Adrenal gland (tissue), 12 donors: ENCODE results near the gene SPAG5. TPM values are rescaled to one million over a fixed set of nuclear protein-coding genes. Genes with fewer than 3 reads are reported as not detected.

Experiments
- DNase-seq, 7 donors: peaks; one replicate each; pipeline ENCODE4 v3.0.0-alpha.2; 2019 to 2020
- H3K27ac ChIP-seq, 5 donors: fragments of 200-600 bp; sonication (generic) in 4 of 5; 1 replicate in 3 of 5; 2 replicates in 2 of 5; pipeline versions ENCODE4 v1.5.1 to v1.8.0; 2016 to 2020; ENCODE audit warnings: mild to moderate bottlenecking in 1 of 5
- H3K27me3 ChIP-seq: fragments of 200-600 bp; 2 replicates; pipeline ENCODE4 v1.8.0; 2021
- H3K36me3 ChIP-seq, 2 donors: fragments of 200-600 bp; replicated peaks in 1 of 2; 1 replicate in 1 of 2; 2 replicates in 1 of 2; pipeline versions ENCODE4 v1.5.1 to v1.8.0; 2018 to 2022
- H3K4me1 ChIP-seq, 2 donors: fragments of 200-600 bp; replicated peaks in 1 of 2; 1 replicate in 1 of 2; 2 replicates in 1 of 2; pipeline versions ENCODE4 v1.5.1 to v1.8.0; 2018 to 2021
- H3K4me3 ChIP-seq, 4 donors: fragments of 200-600 bp; sonication (generic) in 3 of 4; one replicate each; pipeline ENCODE4 v1.5.1; 2016 to 2018
- H3K9me3 ChIP-seq, 3 donors: fragments of 200-600 bp; sonication (generic) in 1 of 3; replicated peaks in 1 of 3; 1 replicate in 2 of 3; 2 replicates in 1 of 3; pipeline versions ENCODE4 v1.5.1 to v1.8.0; 2016 to 2021
- CTCF ChIP-seq, 6 experiments: fragments of 450-650 bp in 4 of 6; fragments of 200-600 bp in 2 of 6; sonication (generic) in 1 of 6; IDR thresholded peaks; 1 replicate in 5 of 6; 2 replicates in 1 of 6; pipeline versions ENCODE4 v1.5.1 to v1.8.0; 2016 to 2021; ENCODE audit warnings: antibody characterized with exemption in 6 of 6, mild to moderate bottlenecking in 2 of 6, moderate library complexity in 1 of 6
- POLR2A ChIP-seq, 2 donors: fragments of 450-650 bp; IDR thresholded peaks; one replicate each; pipeline ENCODE4 v1.6.1; 2017; ENCODE audit warnings: antibody characterized with exemption in 2 of 2, mild to moderate bottlenecking in 2 of 2, moderate library complexity in 1 of 2
- WGBS, 4 donors: extraction: QIAGEN DNeasy Blood & Tissue Kit in 2 of 4; methylation state at CpG; one replicate each; pipeline versions ENCODE4 v1.1.5 to v1.1.7; 2013 to 2017; 5-methylcytosine and 5-hydroxymethylcytosine counted together
- intact Hi-C, 2 donors: fragments of 100-400 bp; cut with DNase I; formaldehyde crosslinking; loops; one replicate each; pipeline versions ENCODE4 v1.14.1 to v1.15.0; 2022 to 2023
- polyA plus RNA-seq, 3 donors: library from polyadenylated mRNA; stranded (reverse); fragments of 200-250 nt in 2 of 3; fragments of 350-450 nt in 1 of 3; fragmentation: Illumina TruSeq in 1 of 3; extraction: RNeasy Lipid Tissue Mini Kit (QIAGEN cat#74804) in 1 of 3; gene quantifications; one replicate each; pipeline ENCODE4 v1.2.3, GENCODE V29; 2013 to 2014
- total RNA-seq, 9 donors: library from RNA; depleted of rRNA in 4 of 9; stranded (reverse); fragments of >200 nt in 4 of 9; fragments of 120-200 nt in 1 of 9; fragmentation: NEBNext Ultra II Directional in 1 of 9; extraction: Animal tissue kit (Norgen Biotek cat#: 25700) in 1 of 9; gene quantifications; one replicate each; pipeline versions ENCODE4 v1.1.0 to v1.2.4, GENCODE V29; 2013 to 2023
- donor health status: healthy with polysubstance abuse.
- donor health status: Bipolar disorder and iron deficiency.
- donor health status: DM: yes; HTN: yes; CAD: no.
- donor health status: DM: no; HTN: no; CAD: no.
- donor health status: DM: no; HTN: no; CAD: no.
- donor health status: DM: yes; HTN: yes; CAD: no.

The SPAG5 gene
- total and polyA plus RNA-seq, 12 donors, result 0.97 to 35.6 (median 4.3) TPM

- TF ChIP-seq CTCF (IDR thresholded peaks at IDR 0.05) (no peak), POLR2A (IDR thresholded peaks at IDR 0.05) (no peak)
- Histone ChIP-seq H3K4me1 (no peaks in the 10 kb centered on the region), H3K9me3 (no peaks in the 10 kb centered on the region), H3K27ac (no peak overlapping the region), H3K27me3 (no peaks in the 10 kb centered on the region), H3K4me3 (no peak overlapping the region), H3K36me3 (peaks cover 0 to 84% of the 10 kb centered on the region in 2 donors)
- DNase-seq, result no peak
- intact Hi-C loops, result no loop called here
- 83 to 95% (median 90%) methylated on average over 3 of the region's 3 CpGs for WGBS, 4 donors
Measured at GRCh38 chr17:28622186-28622585, 23.4 kb upstream of the SPAG5 start.

GRCh38 chr17:28620010-28620409 lies 21.2 kb upstream of the SPAG5 start:
- no peak for DNase-seq
- no peaks in the 10 kb centered on the region for H3K4me1 ChIP-seq
- no peak for TF ChIP-seq POLR2A (IDR thresholded peaks at IDR 0.05)
- no peak for TF ChIP-seq CTCF (IDR thresholded peaks at IDR 0.05)
- H3K27me3 ChIP-seq, result no peaks in the 10 kb centered on the region
- no peak overlapping the region for H3K4me3 ChIP-seq
- WGBS, 4 donors, result 82 to 96% (median 86%) methylated on average over 2 of the region's 2 CpGs
- no peaks in the 10 kb centered on the region for H3K9me3 ChIP-seq
- intact Hi-C loops, result no loop called here
- peaks cover 0 to 94% of the 10 kb centered on the region in 2 donors for H3K36me3 ChIP-seq
- H3K27ac ChIP-seq, result no peak overlapping the region

GRCh38 chr17:28618464-28618863 lies 19.6 kb upstream of the SPAG5 start:
- H3K4me3 ChIP-seq, result no peak overlapping the region
- H3K36me3 ChIP-seq, result peaks cover 0 to 100% of the 10 kb centered on the region in 2 donors
- WGBS, 4 donors, result 87 to 93% (median 88%) methylated on average over 3 of the region's 3 CpGs
- TF ChIP-seq CTCF (IDR thresholded peaks at IDR 0.05) (no peak), POLR2A (IDR thresholded peaks at IDR 0.05) (no peak)
- H3K4me1 ChIP-seq, result no peaks in the 10 kb centered on the region
- no peaks in the 10 kb centered on the region for H3K27me3 ChIP-seq
- no peak overlapping the region for H3K27ac ChIP-seq
- no peaks in the 10 kb centered on the region for H3K9me3 ChIP-seq
- no peak for DNase-seq
- intact Hi-C loops, result loop anchor here in 1 of 2 donors (10.0 kb wide), 1 partner anchor 124 kb away; no protein-coding TSS in a partner anchor

GRCh38 chr17:28616281-28616680 lies 17.5 kb upstream of the SPAG5 start:
- DNase-seq, result no peak
- Histone ChIP-seq H3K4me3 (no peak overlapping the region), H3K27me3 (no peaks in the 10 kb centered on the region), H3K9me3 (no peaks in the 10 kb centered on the region), H3K36me3 (peaks cover 0 to 79% of the 10 kb centered on the region in 2 donors), H3K27ac (no peak overlapping the region), H3K4me1 (no peaks in the 10 kb centered on the region)
- intact Hi-C loops, result loop anchor here in 1 of 2 donors (10.0 kb wide), 1 partner anchor 121 kb away; no protein-coding TSS in a partner anchor
- WGBS, 4 donors, result 79 to 93% (median 85%) methylated on average over 7 of the region's 7 CpGs
- no peak for TF ChIP-seq CTCF (IDR thresholded peaks at IDR 0.05)
- no peak for TF ChIP-seq POLR2A (IDR thresholded peaks at IDR 0.05)
